Measurements from ENCODE around the gene SASS6. TPM values are rescaled to one million over a fixed set of nuclear protein-coding genes. Genes with fewer than 3 reads are reported as not detected.

Gene SASS6
- total and polyA plus RNA-seq, 9 of the 15 experiments (the other 6 are each of a cell fraction or from before 2014, with no cell fraction given) = 11.6 to 34.1 (median 18.0) TPM

DNA sequence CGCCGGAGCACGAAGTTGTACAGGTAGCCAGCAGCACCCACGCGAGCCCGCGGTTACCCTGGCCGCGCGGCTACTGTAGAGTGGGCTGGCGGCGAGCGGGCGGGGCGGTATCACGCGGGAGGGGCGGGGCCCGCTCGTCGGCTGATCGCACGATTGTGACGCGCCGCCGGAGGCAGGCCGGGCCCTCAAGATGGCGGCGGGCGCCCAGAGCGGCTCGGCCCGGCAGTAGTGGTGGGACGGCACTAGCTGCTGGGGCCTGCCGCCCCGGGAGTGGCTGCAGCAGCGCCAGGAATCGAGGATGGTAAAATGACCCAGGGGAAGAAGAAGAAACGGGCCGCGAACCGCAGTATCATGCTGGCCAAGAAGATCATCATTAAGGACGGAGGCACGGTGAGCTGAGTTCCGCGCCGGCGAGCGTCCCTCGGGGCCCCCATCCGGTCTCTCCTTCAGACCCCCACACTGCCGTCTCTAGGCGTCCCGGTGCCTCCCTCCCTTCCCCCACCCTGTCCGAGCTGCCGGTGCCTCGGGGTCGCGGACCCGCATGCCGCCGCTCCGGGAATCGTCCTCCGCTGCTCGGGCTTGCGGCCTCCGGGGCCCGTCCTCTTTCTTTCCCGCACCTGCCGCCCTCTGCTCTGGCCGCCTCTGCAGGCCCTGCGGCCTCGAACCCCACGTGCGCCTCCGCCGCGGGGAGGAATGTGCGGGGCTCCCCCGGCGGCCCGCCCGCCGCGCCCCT, 94.6 kb downstream of the SASS6 start (continued):
- TF ChIP-seq TFAM (CRISPR knock-in tag; conservative IDR thresholded peaks at IDR 0.05) (no peak), STAT5A (IDR thresholded peaks at IDR 0.05; ENCODE audit: borderline replicate concordance, low read length) (no peak), RBM39 (optimal IDR thresholded peaks at IDR 0.05; ENCODE audit: low read depth, low read length) (peak; percentile 45), TARDBP (IDR thresholded peaks at IDR 0.05) (peak; percentile 82), RCOR1 (IDR thresholded peaks at IDR 0.05; ENCODE audit: borderline replicate concordance in 1 of 2, low read depth in 2 of 2, low read length in 2 of 2) (no peak; a peak in 1 of 4 replicates), NEUROD1 (IDR thresholded peaks at IDR 0.05; ENCODE audit: borderline replicate concordance, low read depth, low read length, partially characterized antibody) (peak; percentile 33), ZNF41 (CRISPR knock-in tag; conservative IDR thresholded peaks at IDR 0.05) (no peak), XRCC3 (IDR thresholded peaks at IDR 0.05) (no peak), CHD4 (IDR thresholded peaks at IDR 0.05; ENCODE audit: insufficient read depth, insufficient replicate concordance, low read depth, low read length, poor library complexity, severe bottlenecking) (no peak)
- TF ChIP-seq, protein P1, sequence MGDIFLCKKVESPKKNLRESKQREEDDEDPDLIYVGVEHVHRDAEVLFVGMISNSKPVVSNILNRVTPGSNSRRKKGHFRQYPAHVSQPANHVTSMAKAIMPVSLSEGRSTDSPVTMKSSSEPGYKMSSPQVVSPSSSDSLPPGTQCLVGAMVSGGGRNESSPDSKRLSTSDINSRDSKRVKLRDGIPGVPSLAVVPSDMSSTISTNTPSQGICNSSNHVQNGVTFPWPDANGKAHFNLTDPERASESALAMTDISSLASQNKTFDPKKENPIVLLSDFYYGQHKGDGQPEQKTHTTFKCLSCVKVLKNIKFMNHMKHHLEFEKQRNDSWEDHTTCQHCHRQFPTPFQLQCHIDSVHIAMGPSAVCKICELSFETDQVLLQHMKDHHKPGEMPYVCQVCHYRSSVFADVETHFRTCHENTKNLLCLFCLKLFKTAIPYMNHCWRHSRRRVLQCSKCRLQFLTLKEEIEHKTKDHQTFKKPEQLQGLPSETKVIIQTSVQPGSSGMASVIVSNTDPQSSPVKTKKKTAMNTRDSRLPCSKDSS (IDR thresholded peaks at IDR 0.05; ENCODE audit: low read depth, partially characterized antibody) = no peak
- TF ChIP-seq, protein P2, sequence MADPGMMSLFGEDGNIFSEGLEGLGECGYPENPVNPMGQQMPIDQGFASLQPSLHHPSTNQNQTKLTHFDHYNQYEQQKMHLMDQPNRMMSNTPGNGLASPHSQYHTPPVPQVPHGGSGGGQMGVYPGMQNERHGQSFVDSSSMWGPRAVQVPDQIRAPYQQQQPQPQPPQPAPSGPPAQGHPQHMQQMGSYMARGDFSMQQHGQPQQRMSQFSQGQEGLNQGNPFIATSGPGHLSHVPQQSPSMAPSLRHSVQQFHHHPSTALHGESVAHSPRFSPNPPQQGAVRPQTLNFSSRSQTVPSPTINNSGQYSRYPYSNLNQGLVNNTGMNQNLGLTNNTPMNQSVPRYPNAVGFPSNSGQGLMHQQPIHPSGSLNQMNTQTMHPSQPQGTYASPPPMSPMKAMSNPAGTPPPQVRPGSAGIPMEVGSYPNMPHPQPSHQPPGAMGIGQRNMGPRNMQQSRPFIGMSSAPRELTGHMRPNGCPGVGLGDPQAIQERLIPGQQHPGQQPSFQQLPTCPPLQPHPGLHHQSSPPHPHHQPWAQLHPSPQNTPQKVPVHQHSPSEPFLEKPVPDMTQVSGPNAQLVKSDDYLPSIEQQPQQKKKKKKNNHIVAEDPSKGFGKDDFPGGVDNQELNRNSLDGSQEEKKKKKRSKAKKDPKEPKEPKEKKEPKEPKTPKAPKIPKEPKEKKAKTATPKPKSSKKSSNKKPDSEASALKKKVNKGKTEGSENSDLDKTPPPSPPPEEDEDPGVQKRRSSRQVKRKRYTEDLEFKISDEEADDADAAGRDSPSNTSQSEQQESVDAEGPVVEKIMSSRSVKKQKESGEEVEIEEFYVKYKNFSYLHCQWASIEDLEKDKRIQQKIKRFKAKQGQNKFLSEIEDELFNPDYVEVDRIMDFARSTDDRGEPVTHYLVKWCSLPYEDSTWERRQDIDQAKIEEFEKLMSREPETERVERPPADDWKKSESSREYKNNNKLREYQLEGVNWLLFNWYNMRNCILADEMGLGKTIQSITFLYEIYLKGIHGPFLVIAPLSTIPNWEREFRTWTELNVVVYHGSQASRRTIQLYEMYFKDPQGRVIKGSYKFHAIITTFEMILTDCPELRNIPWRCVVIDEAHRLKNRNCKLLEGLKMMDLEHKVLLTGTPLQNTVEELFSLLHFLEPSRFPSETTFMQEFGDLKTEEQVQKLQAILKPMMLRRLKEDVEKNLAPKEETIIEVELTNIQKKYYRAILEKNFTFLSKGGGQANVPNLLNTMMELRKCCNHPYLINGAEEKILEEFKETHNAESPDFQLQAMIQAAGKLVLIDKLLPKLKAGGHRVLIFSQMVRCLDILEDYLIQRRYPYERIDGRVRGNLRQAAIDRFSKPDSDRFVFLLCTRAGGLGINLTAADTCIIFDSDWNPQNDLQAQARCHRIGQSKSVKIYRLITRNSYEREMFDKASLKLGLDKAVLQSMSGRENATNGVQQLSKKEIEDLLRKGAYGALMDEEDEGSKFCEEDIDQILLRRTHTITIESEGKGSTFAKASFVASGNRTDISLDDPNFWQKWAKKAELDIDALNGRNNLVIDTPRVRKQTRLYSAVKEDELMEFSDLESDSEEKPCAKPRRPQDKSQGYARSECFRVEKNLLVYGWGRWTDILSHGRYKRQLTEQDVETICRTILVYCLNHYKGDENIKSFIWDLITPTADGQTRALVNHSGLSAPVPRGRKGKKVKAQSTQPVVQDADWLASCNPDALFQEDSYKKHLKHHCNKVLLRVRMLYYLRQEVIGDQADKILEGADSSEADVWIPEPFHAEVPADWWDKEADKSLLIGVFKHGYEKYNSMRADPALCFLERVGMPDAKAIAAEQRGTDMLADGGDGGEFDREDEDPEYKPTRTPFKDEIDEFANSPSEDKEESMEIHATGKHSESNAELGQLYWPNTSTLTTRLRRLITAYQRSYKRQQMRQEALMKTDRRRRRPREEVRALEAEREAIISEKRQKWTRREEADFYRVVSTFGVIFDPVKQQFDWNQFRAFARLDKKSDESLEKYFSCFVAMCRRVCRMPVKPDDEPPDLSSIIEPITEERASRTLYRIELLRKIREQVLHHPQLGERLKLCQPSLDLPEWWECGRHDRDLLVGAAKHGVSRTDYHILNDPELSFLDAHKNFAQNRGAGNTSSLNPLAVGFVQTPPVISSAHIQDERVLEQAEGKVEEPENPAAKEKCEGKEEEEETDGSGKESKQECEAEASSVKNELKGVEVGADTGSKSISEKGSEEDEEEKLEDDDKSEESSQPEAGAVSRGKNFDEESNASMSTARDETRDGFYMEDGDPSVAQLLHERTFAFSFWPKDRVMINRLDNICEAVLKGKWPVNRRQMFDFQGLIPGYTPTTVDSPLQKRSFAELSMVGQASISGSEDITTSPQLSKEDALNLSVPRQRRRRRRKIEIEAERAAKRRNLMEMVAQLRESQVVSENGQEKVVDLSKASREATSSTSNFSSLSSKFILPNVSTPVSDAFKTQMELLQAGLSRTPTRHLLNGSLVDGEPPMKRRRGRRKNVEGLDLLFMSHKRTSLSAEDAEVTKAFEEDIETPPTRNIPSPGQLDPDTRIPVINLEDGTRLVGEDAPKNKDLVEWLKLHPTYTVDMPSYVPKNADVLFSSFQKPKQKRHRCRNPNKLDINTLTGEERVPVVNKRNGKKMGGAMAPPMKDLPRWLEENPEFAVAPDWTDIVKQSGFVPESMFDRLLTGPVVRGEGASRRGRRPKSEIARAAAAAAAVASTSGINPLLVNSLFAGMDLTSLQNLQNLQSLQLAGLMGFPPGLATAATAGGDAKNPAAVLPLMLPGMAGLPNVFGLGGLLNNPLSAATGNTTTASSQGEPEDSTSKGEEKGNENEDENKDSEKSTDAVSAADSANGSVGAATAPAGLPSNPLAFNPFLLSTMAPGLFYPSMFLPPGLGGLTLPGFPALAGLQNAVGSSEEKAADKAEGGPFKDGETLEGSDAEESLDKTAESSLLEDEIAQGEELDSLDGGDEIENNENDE (IDR thresholded peaks at IDR 0.05; ENCODE audit: low read depth, low read length) = no peak
- TF ChIP-seq, protein P3, sequence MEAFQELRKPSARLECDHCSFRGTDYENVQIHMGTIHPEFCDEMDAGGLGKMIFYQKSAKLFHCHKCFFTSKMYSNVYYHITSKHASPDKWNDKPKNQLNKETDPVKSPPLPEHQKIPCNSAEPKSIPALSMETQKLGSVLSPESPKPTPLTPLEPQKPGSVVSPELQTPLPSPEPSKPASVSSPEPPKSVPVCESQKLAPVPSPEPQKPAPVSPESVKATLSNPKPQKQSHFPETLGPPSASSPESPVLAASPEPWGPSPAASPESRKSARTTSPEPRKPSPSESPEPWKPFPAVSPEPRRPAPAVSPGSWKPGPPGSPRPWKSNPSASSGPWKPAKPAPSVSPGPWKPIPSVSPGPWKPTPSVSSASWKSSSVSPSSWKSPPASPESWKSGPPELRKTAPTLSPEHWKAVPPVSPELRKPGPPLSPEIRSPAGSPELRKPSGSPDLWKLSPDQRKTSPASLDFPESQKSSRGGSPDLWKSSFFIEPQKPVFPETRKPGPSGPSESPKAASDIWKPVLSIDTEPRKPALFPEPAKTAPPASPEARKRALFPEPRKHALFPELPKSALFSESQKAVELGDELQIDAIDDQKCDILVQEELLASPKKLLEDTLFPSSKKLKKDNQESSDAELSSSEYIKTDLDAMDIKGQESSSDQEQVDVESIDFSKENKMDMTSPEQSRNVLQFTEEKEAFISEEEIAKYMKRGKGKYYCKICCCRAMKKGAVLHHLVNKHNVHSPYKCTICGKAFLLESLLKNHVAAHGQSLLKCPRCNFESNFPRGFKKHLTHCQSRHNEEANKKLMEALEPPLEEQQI (IDR thresholded peaks at IDR 0.05) = no peak

Data from K562 (cell line).